GM12872 (cell line): ENCODE results near the gene MOGAT2.

Source experiments
- CTCF ChIP-seq: IDR thresholded peaks from 3 replicates; pipeline ENCODE4 v1.5.1; 2011; ENCODE audit warnings: low read depth, mild to moderate bottlenecking, low read length, moderate library complexity; ENCODE audit not compliant: insufficient read depth

MOGAT2 gene

DNA sequence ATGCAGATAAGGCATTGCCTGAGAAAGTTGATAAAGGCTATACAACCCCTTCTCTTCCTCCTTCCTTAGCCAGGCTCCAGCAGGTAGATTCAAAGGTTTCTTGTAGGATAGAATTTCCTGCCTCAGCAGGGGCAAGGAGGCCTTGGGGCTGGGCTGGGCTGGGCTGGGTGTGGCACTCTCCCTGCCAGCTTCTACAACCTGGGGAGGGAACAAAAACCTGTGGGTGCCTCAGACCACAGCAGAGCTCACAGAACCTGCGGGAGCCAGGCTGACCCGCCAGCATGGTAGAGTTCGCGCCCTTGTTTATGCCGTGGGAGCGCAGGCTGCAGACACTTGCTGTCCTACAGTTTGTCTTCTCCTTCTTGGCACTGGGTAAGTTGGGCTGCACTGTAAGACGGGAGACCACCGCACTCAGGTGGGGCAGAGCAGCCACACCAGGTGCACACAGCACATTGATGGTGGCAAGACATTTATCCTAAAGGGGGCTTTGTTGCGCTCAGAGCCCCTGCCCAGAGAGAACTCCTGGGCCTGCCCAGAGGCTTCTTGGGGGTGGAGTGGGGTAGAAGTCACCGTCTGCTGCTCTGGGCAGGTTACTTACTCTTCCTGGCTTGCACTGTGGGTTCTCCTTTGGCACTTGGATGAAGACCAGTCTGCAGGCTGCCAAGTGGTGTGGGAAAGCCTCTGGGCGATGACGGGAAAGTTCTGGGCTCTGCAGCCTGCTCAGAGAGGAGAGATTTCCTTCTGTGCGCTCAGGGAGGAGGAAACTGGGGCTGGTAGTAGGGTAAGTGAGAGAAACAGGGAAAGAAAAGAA is at the start of gene MOGAT2:
MOGAT2 (plus strand) TSS at position 231 of the 811 bp plus-strand sequence; CDS start at position 282, 51 bp downstream.
- TF ChIP-seq CTCF, result no peak

DNA sequence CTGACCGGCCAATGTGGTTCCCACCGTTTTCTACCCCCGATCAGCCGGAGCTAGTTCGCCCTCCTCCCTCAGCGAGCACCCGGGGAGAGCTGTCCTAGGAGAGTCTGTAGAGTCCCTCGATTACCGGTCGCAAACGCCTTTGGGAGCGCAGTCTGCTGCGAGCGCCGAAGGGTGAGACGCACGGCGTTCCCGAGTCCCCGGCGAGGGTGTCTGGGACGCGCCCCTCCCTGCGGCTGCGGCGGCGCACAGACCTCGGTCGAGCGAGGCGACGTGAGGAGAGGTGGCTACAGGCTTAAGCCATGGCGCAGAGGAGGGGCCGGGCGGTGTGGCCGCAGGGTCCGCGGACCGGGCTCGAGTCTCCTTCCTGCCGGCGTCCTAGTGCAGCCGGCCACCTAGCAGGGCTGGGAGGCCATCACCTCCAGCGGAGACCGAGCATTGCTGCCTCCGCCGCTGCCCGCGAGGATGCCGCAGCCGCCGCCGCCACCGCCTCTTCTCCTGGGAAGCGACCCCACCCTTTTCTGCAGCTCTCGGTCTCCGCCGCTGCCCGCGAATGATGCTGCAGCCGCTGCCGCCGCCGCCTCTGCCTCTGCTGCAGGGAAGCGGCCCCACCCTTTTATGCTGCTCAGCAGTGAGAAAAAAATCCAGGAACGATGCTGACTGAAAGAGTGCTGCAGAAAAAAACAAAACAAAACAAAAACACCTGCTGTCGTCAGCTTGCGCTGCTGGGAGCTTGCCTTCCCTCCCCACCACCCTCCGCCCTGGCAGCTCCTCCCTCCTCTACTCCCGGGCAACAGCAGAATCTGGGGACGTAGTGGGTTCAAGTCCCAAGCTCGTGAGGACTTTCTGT is 49.0 kb upstream of the MOGAT2 start, which contains the start of gene MAP6:
MAP6 (minus strand) TSS at position 588 of the 847 bp plus-strand sequence. CDS start 669 bp downstream, outside the sequence.
- no peak for TF ChIP-seq CTCF

- TF ChIP-seq CTCF, result no peak
Measured at GRCh38 chr11:75673977-75674582, 43.6 kb upstream of the MOGAT2 start.

DNA sequence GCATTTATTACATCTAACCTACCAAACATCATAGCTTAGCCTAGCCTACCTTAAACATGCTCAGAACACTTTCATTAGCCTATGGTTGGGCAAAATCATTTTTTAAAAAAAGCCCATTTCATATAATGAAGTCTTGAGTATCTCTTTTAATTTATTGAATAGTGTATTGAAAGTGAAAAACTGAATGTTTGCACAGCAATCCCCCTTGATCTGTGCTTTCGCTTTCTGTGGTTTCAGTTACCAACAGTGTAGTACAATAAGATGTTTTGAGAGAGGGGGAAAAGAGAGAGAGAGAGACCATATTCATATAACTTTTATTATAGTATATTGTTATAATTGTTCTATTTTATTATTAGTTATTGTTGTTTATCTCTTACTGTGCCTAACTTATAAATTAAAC is 40.4 kb upstream of the MOGAT2 start:
- TF ChIP-seq CTCF, result no peak

- TF ChIP-seq CTCF, result no peak
Measured at GRCh38 chr11:75677909-75678308, 39.7 kb upstream of the MOGAT2 start.

DNA sequence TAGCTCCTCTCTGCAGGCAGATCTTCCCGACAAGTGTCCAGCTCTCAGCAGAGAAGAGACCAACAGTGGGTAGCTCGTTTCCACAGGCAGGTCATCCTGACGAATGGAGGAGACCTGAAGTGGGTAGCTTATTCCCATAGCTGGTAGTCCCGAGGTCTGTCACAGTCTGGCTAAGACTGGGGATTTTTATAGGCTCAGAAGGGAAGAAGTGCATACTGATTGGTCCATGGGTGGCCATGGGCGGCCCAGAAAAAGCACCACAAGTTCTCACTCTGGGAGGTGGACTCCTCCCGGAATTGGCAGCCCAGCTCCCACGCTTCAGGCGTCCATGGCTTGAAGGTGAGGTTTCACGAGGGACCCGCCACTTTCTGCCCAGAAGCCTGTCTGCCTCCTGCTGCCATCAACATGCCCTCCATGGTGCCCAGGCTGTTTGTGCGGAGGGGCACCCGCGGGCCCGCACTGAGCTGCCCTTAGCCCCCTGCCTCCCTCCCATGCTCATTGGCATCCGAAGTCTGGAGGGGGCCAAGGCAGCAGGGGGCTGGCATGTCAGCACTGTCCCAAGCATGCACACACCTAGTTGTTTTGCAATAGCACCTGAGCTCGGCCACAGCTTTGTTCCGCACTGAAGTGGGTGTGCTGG is 38.9 kb upstream of the MOGAT2 start:
- no peak for TF ChIP-seq CTCF
